GM04503 (cell line): ENCODE measurements around the gene TOMM20.
"Not testable (repeated sequence)": the region's sequence is repeated elsewhere in the genome, so short reads cannot be mapped to it uniquely, and the experiment has no call there.

Source experiments
- DNase-seq: peaks from one replicate; pipeline ENCODE4 v3.0.0-alpha.2; 2012; ENCODE audit warnings: low read depth

TOMM20 gene

GRCh38 chr1:235101558-235102258 lies 26.9 kb downstream of the TOMM20 start:
- DNase-seq, result no peak

- DNase-seq, result no peak
Measured at GRCh38 chr1:235100194-235100772, 28.4 kb downstream of the TOMM20 start.

GRCh38 chr1:235098991-235099390 lies 29.6 kb downstream of the TOMM20 start:
- no peak for DNase-seq

GRCh38 chr1:235098547-235098946 lies 30.1 kb downstream of the TOMM20 start:
- no peak for DNase-seq

GRCh38 chr1:235097501-235097900 lies 31.1 kb downstream of the TOMM20 start:
- not testable (repeated sequence) for DNase-seq

GRCh38 chr1:235095938-235096562 lies 32.6 kb downstream of the TOMM20 start:
- DNase-seq, result no peak

GRCh38 chr1:235093696-235094592 lies 34.7 kb downstream of the TOMM20 start:
- DNase-seq, result no peak

- DNase-seq, result no peak
Measured at GRCh38 chr1:235093013-235093695, 35.5 kb downstream of the TOMM20 start.

- DNase-seq, result not testable (repeated sequence)
Measured at GRCh38 chr1:235092415-235092814, 36.2 kb downstream of the TOMM20 start.

GRCh38 chr1:235092045-235092406 lies 36.6 kb downstream of the TOMM20 start:
- not testable (repeated sequence) for DNase-seq

- DNase-seq, result not testable (repeated sequence)
Measured at GRCh38 chr1:235091319-235092044, 37.2 kb downstream of the TOMM20 start.

- no peak for DNase-seq
Measured at GRCh38 chr1:235090406-235091069, 38.1 kb downstream of the TOMM20 start.

- DNase-seq, result no peak
Measured at GRCh38 chr1:235088907-235089306, 39.7 kb downstream of the TOMM20 start.

- DNase-seq, result no peak
Measured at GRCh38 chr1:235088430-235088829, 40.2 kb downstream of the TOMM20 start.

- no peak for DNase-seq
Measured at GRCh38 chr1:235087906-235088305, 40.7 kb downstream of the TOMM20 start.

- DNase-seq, result not testable (repeated sequence)
Measured at GRCh38 chr1:235085411-235086117, 43.1 kb downstream of the TOMM20 start.

GRCh38 chr1:235080788-235081187 lies 47.8 kb downstream of the TOMM20 start:
- DNase-seq, result not testable (repeated sequence)

GRCh38 chr1:235080297-235080657 lies 48.4 kb downstream of the TOMM20 start:
- not testable (repeated sequence) for DNase-seq

- no peak for DNase-seq
Measured at GRCh38 chr1:235079443-235080296, 49.0 kb downstream of the TOMM20 start.
